Coronary artery (tissue), 2 donors: ENCODE results near the gene IKBKE.

Experiments
- DNase-seq: peaks from one replicate; pipeline ENCODE4 v3.0.0-alpha.2; 2017; ENCODE audit warnings: low spot score
- H3K27ac ChIP-seq, 2 donors: fragments of 200-600 bp; sonication (generic); one replicate each; pipeline ENCODE4 v1.5.1; 2016 to 2019
- H3K4me3 ChIP-seq: fragments of 200-600 bp; sonication (generic); 2 replicates; pipeline ENCODE4 v1.5.1; 2016; ENCODE audit warnings: mild to moderate bottlenecking, moderate library complexity
- TF ChIP-seq, protein P1 (sequence below): fragments of 200-600 bp; sonication (generic); IDR thresholded peaks from one replicate; pipeline ENCODE4 v1.5.1; 2019; ENCODE audit warnings: antibody characterized with exemption

The IKBKE gene

DNA sequence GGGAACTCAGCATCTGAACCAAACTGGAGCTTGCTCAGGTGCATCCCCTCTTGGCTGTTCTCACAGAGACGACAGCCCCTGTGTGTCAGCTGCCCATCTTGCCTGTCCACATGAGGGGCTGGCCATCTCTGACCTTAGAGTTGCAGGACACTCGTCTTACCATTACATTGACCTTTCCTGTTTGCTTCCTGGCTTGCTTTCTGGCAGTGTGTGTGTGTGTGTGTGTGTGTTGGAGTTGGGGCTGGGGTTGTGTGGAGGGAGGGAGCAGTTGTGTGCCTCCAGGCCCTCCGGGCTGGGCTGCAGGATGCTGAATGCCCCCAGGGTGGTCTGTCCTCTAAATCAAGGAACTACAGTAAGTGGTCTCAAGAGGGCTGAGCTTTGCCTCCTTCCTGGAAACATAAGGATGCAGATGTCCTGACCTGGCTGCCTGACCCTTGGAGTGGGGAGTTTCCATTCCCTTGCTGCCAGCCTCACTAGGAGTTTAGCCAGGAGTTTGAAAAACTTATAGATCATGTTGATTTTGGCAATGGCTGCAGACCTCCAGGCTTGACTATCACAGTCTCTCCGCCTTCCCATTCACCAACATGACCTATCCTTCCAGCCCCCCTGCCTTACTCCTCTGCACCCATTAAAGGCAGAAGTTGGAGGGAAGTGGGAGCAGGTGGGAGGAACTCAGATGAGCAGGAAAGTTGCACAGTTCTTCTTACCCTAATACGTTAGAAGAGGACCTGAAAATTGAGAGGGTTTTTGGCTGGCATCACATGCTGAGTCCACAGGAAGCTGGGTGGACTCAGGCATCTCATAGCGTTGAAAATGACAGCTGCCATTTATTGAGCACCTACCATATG, 56.0 kb downstream of the IKBKE start:
- no peak overlapping the region for H3K27ac ChIP-seq
- TF ChIP-seq, protein P1, sequence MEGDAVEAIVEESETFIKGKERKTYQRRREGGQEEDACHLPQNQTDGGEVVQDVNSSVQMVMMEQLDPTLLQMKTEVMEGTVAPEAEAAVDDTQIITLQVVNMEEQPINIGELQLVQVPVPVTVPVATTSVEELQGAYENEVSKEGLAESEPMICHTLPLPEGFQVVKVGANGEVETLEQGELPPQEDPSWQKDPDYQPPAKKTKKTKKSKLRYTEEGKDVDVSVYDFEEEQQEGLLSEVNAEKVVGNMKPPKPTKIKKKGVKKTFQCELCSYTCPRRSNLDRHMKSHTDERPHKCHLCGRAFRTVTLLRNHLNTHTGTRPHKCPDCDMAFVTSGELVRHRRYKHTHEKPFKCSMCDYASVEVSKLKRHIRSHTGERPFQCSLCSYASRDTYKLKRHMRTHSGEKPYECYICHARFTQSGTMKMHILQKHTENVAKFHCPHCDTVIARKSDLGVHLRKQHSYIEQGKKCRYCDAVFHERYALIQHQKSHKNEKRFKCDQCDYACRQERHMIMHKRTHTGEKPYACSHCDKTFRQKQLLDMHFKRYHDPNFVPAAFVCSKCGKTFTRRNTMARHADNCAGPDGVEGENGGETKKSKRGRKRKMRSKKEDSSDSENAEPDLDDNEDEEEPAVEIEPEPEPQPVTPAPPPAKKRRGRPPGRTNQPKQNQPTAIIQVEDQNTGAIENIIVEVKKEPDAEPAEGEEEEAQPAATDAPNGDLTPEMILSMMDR = no peak
- no peak for DNase-seq
- H3K4me3 ChIP-seq = no peak overlapping the region

GRCh38 chr1:206529425-206529824, 59.1 kb downstream of the IKBKE start:
- TF ChIP-seq, protein P1 = no peak
- H3K27ac ChIP-seq = no peak overlapping the region
- H3K4me3 ChIP-seq = no peak overlapping the region
- DNase-seq = no peak

DNA sequence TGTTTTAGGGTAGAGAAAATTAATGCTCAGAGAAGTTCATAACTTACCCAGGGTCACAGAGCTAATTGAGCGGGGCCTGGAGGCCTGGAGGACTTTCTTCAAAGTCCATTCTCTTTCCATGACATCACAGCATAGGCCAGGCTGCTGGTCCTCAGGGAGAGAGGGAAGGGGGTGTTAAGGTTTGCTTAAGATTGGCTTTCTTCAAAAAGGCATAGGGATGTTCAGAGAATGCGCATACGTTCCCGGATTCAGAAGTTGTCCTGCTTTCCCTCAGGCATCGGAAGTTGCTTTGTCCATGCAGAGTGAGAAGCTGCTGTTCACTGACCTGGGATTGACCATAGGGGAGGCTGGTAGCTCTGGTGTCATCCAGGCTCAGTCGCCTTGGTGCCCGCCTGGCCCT, 62.1 kb downstream of the IKBKE start:
- no peak for DNase-seq
- TF ChIP-seq, protein P1 = no peak
- no peak overlapping the region for H3K27ac ChIP-seq
- H3K4me3 ChIP-seq = no peak overlapping the region

DNA sequence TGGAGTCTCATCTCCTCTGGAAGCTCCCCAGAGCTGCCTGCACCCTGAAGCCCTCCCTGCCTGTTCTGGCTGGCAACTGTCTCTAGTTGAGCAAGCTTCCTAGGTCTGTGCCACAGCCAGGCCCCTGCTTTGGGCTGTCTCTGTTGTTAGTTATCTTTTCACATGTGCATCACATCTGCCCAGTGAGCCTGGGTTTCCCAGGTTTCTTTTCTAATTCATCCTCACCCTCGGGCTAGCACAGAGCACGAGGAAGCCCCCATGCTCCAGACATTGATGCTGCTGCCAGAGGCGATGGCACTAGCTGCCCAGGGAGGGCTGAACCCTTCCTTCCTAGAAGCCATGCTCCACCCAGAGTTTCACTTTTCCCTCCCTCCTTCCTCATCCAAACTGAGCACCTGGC, 64.3 kb downstream of the IKBKE start:
- TF ChIP-seq, protein P1 = no peak
- no peak overlapping the region for H3K4me3 ChIP-seq
- DNase-seq = no peak
- H3K27ac ChIP-seq = no peak overlapping the region

DNA sequence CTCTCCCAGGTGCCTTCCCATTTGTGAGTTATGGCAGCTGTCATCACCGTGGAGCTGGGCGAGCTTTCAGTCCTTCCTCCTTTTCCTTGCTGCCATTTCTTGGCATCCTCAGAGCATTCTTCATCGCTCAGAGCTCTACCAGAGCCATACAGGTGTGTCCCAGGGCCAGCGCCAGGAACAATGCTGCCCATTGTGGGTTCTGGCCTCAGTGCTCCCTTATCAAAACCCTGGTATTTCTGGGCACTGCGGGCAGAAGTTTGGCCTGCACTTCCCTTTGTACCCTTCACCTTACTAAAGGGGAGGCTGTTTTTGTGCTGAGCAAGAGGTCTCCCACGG, 65.5 kb downstream of the IKBKE start:
- DNase-seq = no peak
- Histone ChIP-seq H3K4me3 (no peak overlapping the region), H3K27ac (no peak overlapping the region)
- TF ChIP-seq, protein P1 = no peak

DNA sequence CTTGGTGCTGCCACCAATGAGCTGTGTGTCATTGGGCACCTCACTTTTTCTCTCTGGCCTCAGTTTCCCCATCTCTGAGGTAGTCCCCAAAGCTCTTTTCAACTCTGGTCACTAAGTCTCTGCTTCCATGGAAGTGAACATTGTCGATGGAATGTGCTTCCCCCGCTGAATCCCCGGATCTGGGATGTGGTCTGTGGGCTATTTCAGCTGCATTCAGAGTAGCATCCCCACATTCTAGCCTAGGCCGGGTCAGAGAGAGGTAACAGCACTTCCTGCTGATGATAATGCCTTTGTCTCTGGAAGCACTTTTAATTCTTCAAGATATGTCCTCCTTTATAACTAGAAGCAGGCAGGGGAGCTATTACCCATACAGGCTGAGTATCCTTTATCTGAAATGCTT, 66.9 kb downstream of the IKBKE start:
- Histone ChIP-seq H3K27ac (no peak overlapping the region), H3K4me3 (no peak overlapping the region)
- TF ChIP-seq, protein P1 = no peak
- DNase-seq = no peak

DNA sequence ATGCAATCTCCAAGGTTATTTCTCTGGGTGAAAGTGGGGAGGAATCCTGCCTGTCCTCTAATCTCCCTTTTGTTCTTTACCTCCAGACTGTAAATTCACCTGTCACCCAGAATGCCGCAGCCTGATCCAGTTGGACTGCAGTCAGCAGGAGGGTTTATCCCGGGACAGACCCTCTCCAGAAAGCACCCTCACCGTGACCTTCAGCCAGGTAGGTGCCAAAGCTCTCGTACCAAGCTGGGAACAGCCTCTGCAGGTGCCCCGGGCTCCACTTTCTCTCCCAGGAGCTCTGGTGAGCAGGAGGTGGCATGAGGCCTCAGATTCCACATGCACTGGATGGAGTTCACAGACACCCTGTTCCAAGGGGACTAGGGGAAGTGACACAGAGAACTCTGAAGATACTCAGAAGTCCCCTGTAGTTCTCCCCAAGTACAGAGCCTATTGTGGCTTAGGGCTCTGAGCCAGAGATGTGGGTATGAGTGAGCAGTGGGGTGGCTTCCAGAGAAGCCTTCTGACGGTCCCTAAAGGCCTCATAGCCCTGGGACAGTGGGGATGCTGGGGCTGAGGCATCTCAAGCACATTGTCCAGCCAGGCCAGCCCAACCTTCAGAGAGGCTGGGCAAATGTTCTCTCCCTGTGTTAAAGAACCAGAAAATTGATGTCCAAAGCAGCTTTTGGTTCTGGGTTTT, 68.0 kb downstream of the IKBKE start:
- no peak for DNase-seq
- TF ChIP-seq, protein P1 = no peak
- no peak overlapping the region for H3K4me3 ChIP-seq
- no peak overlapping the region for H3K27ac ChIP-seq
